Endothelial cell of umbilical vein (primary cell): ENCODE results near the gene ERBB3. TPM values are rescaled to one million over a fixed set of nuclear protein-coding genes. Genes with fewer than 3 reads are reported as not detected.

Experiments
- BruUV-seq: library from RNA; stranded (reverse); fragments of 400-500 nt; replicated peaks from 2 replicates; lab custom pipeline; 2021; lab: Mats Ljungman, UMichigan
- CTCF ChIA-PET: fragments of 300-600, 350-600 bp; sonication (Branson Sonifier 250); formaldehyde crosslinking; loops from one replicate; lab custom pipeline; 2021; ENCODE audit warnings: antibody characterized with exemption, inconsistent platforms; lab: Charles Lee
- POLR2A ChIA-PET: fragments of 300-600, 350-600 bp; sonication (Branson Sonifier 250); formaldehyde crosslinking; loops from one replicate; lab custom pipeline; 2021; ENCODE audit warnings: antibody characterized with exemption, inconsistent platforms; lab: Charles Lee
- DNase-seq: peaks from one replicate; pipeline ENCODE4 v3.0.0-alpha.2; 2011; ENCODE audit warnings: low read depth, low spot score
- FAIRE-seq: peaks from 2 replicates; lab custom pipeline; 2011; peaks lifted over from hg19 to GRCh38; lab: Jason Lieb, UNC
- H2AFZ ChIP-seq: 2 replicates; pipeline ENCODE4 v1.6.0; 2012; ENCODE audit warnings: low read depth, low read length, control low read depth, inconsistent platforms
- H3K27ac ChIP-seq: 2 replicates; pipeline ENCODE4 v1.5.1; 2011; ENCODE audit warnings: low read depth, mild to moderate bottlenecking, control low read depth, low read length, moderate library complexity; ENCODE audit not compliant: insufficient read depth
- H3K27me3 ChIP-seq, 2 experiments: 2 replicates each; pipeline versions ENCODE4 v1.6.0 to v1.6.1; 2011; ENCODE audit warnings: low read length in 2 of 2, mixed read lengths in 1 of 2; ENCODE audit not compliant: control insufficient read depth in 2 of 2, insufficient read depth in 2 of 2
- H3K36me3 ChIP-seq, 2 experiments: 2 replicates in 1 of 2; 3 replicates in 1 of 2; pipeline ENCODE4 v1.5.1; 2011; ENCODE audit warnings: low read length in 2 of 2, mild to moderate bottlenecking in 1 of 2, moderate library complexity in 1 of 2; ENCODE audit not compliant: control insufficient read depth in 2 of 2, insufficient read depth in 2 of 2; ENCODE audit errors: extremely low read depth in 1 of 2
- H3K4me1 ChIP-seq: 3 replicates; pipeline ENCODE4 v1.5.1; 2011; ENCODE audit warnings: mild to moderate bottlenecking, low read length; ENCODE audit not compliant: control insufficient read depth, insufficient read depth; ENCODE audit errors: extremely low read depth
- H3K4me2 ChIP-seq: 2 replicates; pipeline ENCODE4 v1.6.1; 2011; ENCODE audit warnings: low read length, control low read depth, mixed read lengths; ENCODE audit not compliant: insufficient read depth
- H3K4me3 ChIP-seq, 3 experiments: fragments of 200-600 bp in 1 of 3; sonication (generic), shearing (Covaris generic) in 1 of 3; replicated peaks in 1 of 3; 2 replicates each; pipeline ENCODE4 v1.5.1; 2011 to 2016; ENCODE audit warnings: control low read depth in 3 of 3, low read length in 3 of 3, mild to moderate bottlenecking in 2 of 3, inconsistent platforms in 1 of 3, low read depth in 1 of 3, moderate library complexity in 1 of 3; ENCODE audit not compliant: insufficient read depth in 1 of 3
- H3K79me2 ChIP-seq: 2 replicates; pipeline ENCODE4 v1.6.0; 2012; ENCODE audit warnings: low read length, inconsistent platforms; ENCODE audit not compliant: control insufficient read depth, insufficient read depth
- H3K9ac ChIP-seq: replicated peaks from 2 replicates; pipeline ENCODE3; 2011; ENCODE audit warnings: low read length, control low read depth; ENCODE audit not compliant: insufficient read depth; ENCODE audit errors: extremely low read depth
- H3K9me1 ChIP-seq: replicated peaks from 3 replicates; pipeline ENCODE4 v1.6.0; 2011; ENCODE audit warnings: mild to moderate bottlenecking, low read length; ENCODE audit not compliant: control insufficient read depth, insufficient read depth; ENCODE audit errors: extremely low read depth
- H3K9me3 ChIP-seq: replicated peaks from 2 replicates; pipeline ENCODE4 v1.5.1; 2012; ENCODE audit warnings: low read length, inconsistent platforms; ENCODE audit not compliant: control insufficient read depth, insufficient read depth
- H4K20me1 ChIP-seq: replicated peaks from 2 replicates; pipeline ENCODE3; 2011; ENCODE audit warnings: mild to moderate bottlenecking, low read length; ENCODE audit not compliant: control insufficient read depth, insufficient read depth; ENCODE audit errors: extremely low read depth
- FOS ChIP-seq: IDR thresholded peaks from 2 replicates; pipeline ENCODE4 v1.6.1; 2011; ENCODE audit warnings: mild to moderate bottlenecking, low read length, moderate library complexity, borderline replicate concordance; ENCODE audit not compliant: insufficient read depth
- GATA2 ChIP-seq: IDR thresholded peaks from 2 replicates; pipeline ENCODE4 v1.7.0; 2011; ENCODE audit warnings: low read depth, mild to moderate bottlenecking, moderate library complexity, mixed read lengths, low read length; ENCODE audit not compliant: insufficient read length, insufficient read depth
- POLR2A ChIP-seq: IDR thresholded peaks from 2 replicates; pipeline ENCODE4 v1.6.1; 2012; ENCODE audit warnings: low read depth, mild to moderate bottlenecking, control low read depth, low read length
- dilution Hi-C: fragments of 300-500 bp; cut with MboI; formaldehyde crosslinking; loops from one replicate; pipeline ENCODE4 v1.15.0; 2019; ENCODE audit warnings: low sequenced_read_pairs; ENCODE audit not compliant: extremely low pct_ligation_motif_present
- intact Hi-C: fragments of 100-400 bp; cut with micrococcal nuclease; formaldehyde crosslinking; loops from one replicate; pipeline ENCODE4 v1.10.0; 2022
- polyA plus RNA-seq, 4 experiments: library from polyadenylated mRNA; depleted of rRNA in 3 of 4; stranded (reverse) in 3 of 4; unstranded in 1 of 4; fragments of >200 nt; gene quantifications; 2 replicates each; pipeline versions ENCODE4 v1.2.1 to v1.2.3, GENCODE V29; 2011 to 2012; ENCODE audit warnings: missing spikeins in 1 of 4
- total RNA-seq: library from RNA; stranded (reverse); gene quantifications from 2 replicates; pipeline ENCODE4 v1.2.3, GENCODE V29; 2021
- TF ChIP-seq, protein P1 (sequence below), 2 donors: IDR thresholded peaks; 1 replicate in 1 of 2; 2 replicates in 1 of 2; pipeline ENCODE4 v1.5.1; 2011; ENCODE audit warnings: low read length in 2 of 2, mild to moderate bottlenecking in 2 of 2, moderate library complexity in 2 of 2, control low read depth in 1 of 2, inconsistent platforms in 1 of 2, low read depth in 1 of 2; ENCODE audit not compliant: insufficient read depth in 1 of 2; ENCODE audit errors: extremely low read depth in 1 of 2

ERBB3 gene
- total and polyA plus RNA-seq, 2 donors (not counting 3 experiments of a cell fraction or from before 2014, with no cell fraction given) = 0.11 to 1.5 TPM

DNA sequence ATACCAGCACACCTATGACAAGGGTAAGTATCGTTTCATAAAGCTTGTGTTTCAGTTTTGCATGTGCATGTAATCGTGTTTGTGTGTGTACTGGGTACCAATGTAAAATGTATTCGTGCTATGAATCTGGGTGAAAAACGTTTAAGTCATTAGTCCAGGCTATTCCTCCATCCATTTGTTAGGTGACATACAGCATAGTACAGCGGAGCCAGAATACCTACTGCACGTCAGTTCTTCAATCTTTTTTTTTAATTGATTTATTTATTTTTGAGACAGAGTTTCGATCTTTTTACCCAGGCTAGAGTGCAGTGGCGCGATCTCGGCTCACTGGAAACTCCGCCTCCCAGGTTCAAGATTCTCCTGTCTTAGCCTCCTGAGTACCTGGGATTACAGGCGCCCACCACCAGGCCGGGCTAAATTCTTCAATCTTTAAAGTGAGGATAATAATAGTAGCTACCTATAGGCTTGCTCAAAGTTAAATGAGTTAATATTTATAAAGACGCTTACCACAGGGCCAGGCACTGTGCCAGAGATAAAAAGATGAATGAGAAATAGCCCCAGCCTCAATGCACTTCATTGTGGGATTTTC lies 38.9 kb upstream of the ERBB3 start:
- BruUV-seq = TSS peak; percentile 91
- peaks cover 8 to 14% of the 10 kb centered on the region in 2 experiments for H3K36me3 ChIP-seq
- FAIRE-seq (no peak), DNase-seq (no peak)
- TF ChIP-seq, protein P1, sequence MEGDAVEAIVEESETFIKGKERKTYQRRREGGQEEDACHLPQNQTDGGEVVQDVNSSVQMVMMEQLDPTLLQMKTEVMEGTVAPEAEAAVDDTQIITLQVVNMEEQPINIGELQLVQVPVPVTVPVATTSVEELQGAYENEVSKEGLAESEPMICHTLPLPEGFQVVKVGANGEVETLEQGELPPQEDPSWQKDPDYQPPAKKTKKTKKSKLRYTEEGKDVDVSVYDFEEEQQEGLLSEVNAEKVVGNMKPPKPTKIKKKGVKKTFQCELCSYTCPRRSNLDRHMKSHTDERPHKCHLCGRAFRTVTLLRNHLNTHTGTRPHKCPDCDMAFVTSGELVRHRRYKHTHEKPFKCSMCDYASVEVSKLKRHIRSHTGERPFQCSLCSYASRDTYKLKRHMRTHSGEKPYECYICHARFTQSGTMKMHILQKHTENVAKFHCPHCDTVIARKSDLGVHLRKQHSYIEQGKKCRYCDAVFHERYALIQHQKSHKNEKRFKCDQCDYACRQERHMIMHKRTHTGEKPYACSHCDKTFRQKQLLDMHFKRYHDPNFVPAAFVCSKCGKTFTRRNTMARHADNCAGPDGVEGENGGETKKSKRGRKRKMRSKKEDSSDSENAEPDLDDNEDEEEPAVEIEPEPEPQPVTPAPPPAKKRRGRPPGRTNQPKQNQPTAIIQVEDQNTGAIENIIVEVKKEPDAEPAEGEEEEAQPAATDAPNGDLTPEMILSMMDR (IDR thresholded peaks at IDR 0.05; ENCODE audit: extremely low read depth in 1 of 2, insufficient read depth in 1 of 2, low read depth in 1 of 2, low read length in 2 of 2) = no peak
- TF ChIP-seq GATA2 (no peak), POLR2A (no peak), FOS (no peak)
- no peaks in the 10 kb centered on the region for H3K27me3 ChIP-seq
- CTCF ChIA-PET = interaction anchor here (0.8 to 3.1 kb wide), 5 partner anchors 12 to 312 kb away, joined by 3 to 44 read pairs (median 13); partner anchors contain the start of gene SUOX
- peak overlapping the region; percentile 55 for H3K9ac ChIP-seq
- dilution Hi-C loops (no loop called here), intact Hi-C loops (loop anchor here (1.0 to 5.0 kb wide), 5 partner anchors 12 to 303 kb away; partner anchors contain the start of genes DGKA, SARNP and SUOX)
- H3K27ac ChIP-seq = peak overlapping the region; percentile 14
- peak overlapping the region; percentile 44 for H2AFZ ChIP-seq
- H3K4me1 ChIP-seq = peaks cover 17% of the 10 kb centered on the region
- POLR2A ChIA-PET = interaction anchor here (1.0 to 1.4 kb wide), 2 partner anchors 12 to 44 kb away, joined by 4 to 5 read pairs; partner anchors contain the start of gene SUOX
- no peaks in the 10 kb centered on the region for H3K9me3 ChIP-seq
- peak overlapping the region; percentile 49 for H3K4me2 ChIP-seq
- peak overlapping the region in 1 of 3 experiments; percentile 24 for H3K4me3 ChIP-seq
- peaks cover 20% of the 10 kb centered on the region for H3K79me2 ChIP-seq
- no peaks in the 10 kb centered on the region for H3K9me1 ChIP-seq
- H4K20me1 ChIP-seq = peaks cover 3% of the 10 kb centered on the region
